K562 (cell line): ENCODE data around the gene SPATA25.

Experiments
- KDM5B ChIP-seq: fragments of 200-600 bp; sonication (generic); IDR thresholded peaks from 2 replicates; pipeline ENCODE4 v1.6.1; 2012; ENCODE audit warnings: low read depth, mild to moderate bottlenecking, moderate library complexity, low read length, control low read depth, inconsistent platforms; ENCODE audit not compliant: insufficient replicate concordance
- ZNF274 ChIP-seq: IDR thresholded peaks from 2 replicates; pipeline ENCODE4 v1.6.1; 2011; ENCODE audit warnings: low read depth, mild to moderate bottlenecking, low read length, moderate library complexity, borderline replicate concordance
- TF ChIP-seq, protein P1 (sequence below): fragments of 450-650 bp; formaldehyde crosslinking; IDR thresholded peaks from 2 replicates; pipeline ENCODE4 v1.4.0; 2020; ENCODE audit warnings: mild to moderate bottlenecking, mixed read lengths

DNA sequence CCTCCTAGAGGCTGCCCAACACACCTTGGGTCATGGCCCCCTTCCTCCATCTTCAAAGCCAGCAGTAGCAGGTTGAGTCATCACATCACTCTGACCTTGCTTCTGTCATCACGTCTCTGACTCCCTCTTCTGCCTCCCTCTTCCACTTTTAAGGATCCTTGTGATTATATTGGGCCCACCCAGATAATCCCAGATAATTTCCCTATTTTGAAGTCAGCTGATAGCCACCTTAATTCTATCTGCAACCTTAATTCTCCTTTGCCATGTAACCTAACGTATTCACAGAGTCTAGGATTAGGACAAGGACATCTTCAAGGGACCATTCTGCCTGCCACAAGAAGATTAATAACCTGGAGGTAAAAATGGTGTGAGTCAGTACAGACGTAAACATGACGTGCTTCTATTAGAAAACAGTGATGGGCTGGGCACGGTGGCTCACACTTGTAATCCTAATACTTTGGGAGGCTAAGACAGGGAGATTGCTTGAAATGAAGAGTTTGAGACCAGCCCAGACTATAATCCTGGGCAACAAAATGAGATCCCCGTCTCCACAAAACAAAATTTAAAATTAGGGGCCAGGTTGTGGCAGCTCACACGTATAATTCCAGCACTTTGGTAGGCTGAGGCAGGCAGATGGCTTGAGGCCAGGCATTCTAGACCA lies 26.7 kb downstream of the SPATA25 start:
- TF ChIP-seq, protein P1, sequence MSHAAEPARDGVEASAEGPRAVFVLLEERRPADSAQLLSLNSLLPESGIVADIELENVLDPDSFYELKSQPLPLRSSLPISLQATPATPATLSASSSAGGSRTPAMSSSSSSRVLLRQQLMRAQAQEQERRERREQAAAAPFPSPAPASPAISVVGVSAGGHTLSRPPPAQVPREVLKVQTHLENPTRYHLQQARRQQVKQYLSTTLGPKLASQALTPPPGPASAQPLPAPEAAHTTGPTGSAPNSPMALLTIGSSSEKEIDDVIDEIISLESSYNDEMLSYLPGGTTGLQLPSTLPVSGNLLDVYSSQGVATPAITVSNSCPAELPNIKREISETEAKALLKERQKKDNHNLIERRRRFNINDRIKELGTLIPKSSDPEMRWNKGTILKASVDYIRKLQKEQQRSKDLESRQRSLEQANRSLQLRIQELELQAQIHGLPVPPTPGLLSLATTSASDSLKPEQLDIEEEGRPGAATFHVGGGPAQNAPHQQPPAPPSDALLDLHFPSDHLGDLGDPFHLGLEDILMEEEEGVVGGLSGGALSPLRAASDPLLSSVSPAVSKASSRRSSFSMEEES, result no peak
- TF ChIP-seq ZNF274 (no peak), KDM5B (no peak)
